GM11168 (cell line): Measurements from ENCODE around the gene SCUBE3.

Experiments
- in situ Hi-C: fragments of 300-500 bp; cut with MboI; formaldehyde crosslinking; loops from one replicate; pipeline ENCODE4 v1.12.0; 2022; ENCODE audit warnings: low sequenced_read_pairs; ENCODE audit not compliant: unreplicated experiment

The SCUBE3 gene

GRCh38 chr6:35206346-35206745 is 7.4 kb upstream of the SCUBE3 start:
- in situ Hi-C loops = loop anchor here (10.0 to 25.0 kb wide), 2 partner anchors 52 to 219 kb away; no protein-coding TSS in a partner anchor

GRCh38 chr6:35208419-35208818 is 5.3 kb upstream of the SCUBE3 start:
- in situ Hi-C loops = loop anchor here (10.0 to 25.0 kb wide), 2 partner anchors 54 to 221 kb away; no protein-coding TSS in a partner anchor

DNA sequence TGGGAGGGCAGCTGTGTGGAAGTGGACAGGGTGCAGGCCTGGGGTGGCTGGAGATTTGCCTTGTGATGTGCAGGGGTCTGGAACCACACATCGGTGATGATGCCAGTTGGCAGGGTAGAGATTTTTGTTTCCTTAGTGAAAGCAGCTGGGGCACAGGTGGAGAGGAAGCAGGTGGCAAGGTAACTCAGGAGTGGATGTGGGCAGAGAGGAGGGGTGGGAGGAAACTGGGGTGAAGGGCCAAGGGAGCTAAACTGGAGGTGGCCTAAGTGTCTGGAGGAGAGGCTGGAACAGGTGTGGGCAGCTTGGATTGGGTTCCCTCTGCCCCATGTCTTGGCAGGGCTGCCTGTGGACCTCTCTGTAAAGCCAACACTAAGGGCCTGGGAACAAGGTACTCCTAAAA is 4.7 kb upstream of the SCUBE3 start:
- in situ Hi-C loops = loop anchor here (10.0 to 25.0 kb wide), 2 partner anchors 54 to 222 kb away; no protein-coding TSS in a partner anchor

DNA sequence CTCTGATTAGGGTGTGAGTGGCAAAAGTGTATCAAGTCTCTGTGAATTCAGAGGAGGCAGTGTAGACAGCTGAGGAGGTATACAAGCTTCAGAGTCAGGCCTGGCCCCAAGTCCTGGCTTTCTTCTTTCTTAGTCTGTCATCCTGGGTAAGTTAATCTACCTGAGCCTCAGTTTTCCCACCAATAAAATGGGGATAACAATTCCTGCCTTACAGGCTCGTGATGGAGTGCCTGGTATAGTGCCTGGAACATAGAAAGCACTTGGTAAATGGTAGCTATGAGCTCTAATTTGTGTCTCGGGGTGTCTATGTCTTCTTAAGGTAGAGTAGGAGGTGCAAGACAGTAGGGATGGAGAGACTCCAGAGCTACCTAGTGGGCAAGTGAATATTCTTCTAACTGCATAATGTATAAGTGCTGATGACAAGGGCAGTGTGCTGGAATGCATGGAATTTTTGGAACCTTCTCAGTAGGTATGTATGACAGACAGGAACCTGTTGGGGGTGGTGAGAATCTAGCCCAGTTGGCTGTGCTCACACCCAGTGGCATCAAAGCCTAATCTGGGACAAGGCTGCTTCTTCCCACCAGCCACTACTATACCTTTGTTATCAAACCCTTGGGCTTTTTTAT is 4.0 kb upstream of the SCUBE3 start:
- in situ Hi-C loops = loop anchor here (10.0 to 25.0 kb wide), 2 partner anchors 55 to 222 kb away; no protein-coding TSS in a partner anchor

GRCh38 chr6:35213298-35213791 is 411 bp upstream of the SCUBE3 start:
- in situ Hi-C loops = loop anchor here (25.0 kb wide), 1 partner anchor 226 kb away; no protein-coding TSS in a partner anchor

GRCh38 chr6:35214869-35215664 is 1.3 kb downstream of the SCUBE3 start:
- in situ Hi-C loops = loop anchor here (25.0 kb wide), 1 partner anchor 228 kb away; no protein-coding TSS in a partner anchor

GRCh38 chr6:35215665-35216411 is 2.1 kb downstream of the SCUBE3 start:
- in situ Hi-C loops = loop anchor here (25.0 kb wide), 1 partner anchor 229 kb away; no protein-coding TSS in a partner anchor

GRCh38 chr6:35216412-35216732 is 2.6 kb downstream of the SCUBE3 start:
- in situ Hi-C loops = loop anchor here (25.0 kb wide), 1 partner anchor 229 kb away; no protein-coding TSS in a partner anchor

DNA sequence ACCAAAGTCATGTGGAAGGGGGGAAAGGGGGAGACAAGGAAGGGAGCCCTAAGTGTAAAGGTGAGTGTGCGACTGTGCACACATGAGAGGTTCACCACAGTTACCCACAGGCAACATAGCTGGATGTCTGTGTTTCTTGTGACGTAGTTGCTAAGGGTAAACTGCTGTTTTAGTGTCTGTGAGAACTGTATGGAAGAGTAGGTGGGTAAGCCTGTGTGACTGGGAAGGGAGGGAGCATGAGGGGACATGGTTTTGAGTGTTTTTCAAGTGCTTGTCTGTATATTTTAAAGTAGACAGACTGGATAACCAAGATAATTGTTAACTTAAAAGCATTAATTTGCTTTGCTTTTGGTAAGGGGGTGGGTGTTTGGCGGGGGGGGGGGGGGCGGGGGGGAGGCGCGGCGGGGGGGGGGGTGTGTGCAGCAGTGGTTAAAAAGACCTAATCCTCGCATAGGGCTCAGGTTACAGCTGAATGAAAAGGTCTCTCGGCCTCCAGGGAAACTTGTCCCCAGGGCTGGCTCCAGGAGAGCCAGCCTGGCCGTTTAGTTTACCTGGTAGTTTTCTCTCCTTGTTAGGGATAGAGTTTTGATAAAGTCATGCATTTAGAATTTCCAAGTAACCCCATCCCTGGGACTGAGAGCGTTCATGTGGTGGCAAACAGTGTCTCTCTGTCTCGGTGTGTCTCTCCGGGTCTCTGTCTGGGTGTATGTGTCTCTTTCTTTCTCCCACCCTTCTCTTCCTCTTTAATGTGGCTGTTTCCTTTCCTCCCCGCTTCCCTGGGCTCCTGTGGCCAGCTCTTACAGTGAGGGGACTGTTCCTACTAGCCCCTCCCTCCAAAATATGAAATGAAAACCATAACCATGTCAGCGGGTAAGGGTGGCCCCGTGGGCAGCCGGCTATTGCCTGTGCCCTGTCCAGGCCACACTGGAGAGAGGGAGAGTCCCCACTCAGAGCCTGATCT is 3.4 kb downstream of the SCUBE3 start:
- in situ Hi-C loops = loop anchor here (25.0 kb wide), 1 partner anchor 230 kb away; no protein-coding TSS in a partner anchor

DNA sequence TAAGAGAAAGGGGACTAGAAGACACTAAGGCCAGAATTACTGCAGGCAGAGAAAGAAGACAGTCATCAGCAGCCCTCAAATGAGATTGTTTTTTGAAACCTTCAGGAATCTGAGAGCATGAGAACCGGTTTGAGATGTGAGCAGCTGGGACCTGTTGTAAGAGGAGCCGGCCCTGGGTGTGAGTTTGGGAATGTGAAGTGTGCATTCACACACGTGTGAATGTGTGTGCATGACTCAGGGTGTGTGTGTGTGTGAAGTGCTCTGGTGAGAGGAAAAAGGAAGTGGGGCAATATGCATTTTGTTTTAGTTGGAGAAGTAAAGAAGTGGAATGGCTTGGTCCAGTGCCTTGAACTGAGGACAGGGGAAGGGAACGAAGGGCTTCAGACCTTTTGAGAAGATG is 4.3 kb downstream of the SCUBE3 start:
- in situ Hi-C loops = loop anchor here (25.0 kb wide), 1 partner anchor 231 kb away; no protein-coding TSS in a partner anchor

- in situ Hi-C loops = loop anchor here (25.0 kb wide), 1 partner anchor 231 kb away; no protein-coding TSS in a partner anchor
These were observed 4.7 kb downstream of the SCUBE3 start for GRCh38 chr6:35218456-35218855.

- in situ Hi-C loops = loop anchor here (25.0 kb wide), 1 partner anchor 233 kb away; no protein-coding TSS in a partner anchor
These were observed 6.0 kb downstream of the SCUBE3 start for GRCh38 chr6:35219683-35220326.

- in situ Hi-C loops = loop anchor here (25.0 kb wide), 1 partner anchor 233 kb away; no protein-coding TSS in a partner anchor
These were observed 7.0 kb downstream of the SCUBE3 start for GRCh38 chr6:35220711-35221110.

DNA sequence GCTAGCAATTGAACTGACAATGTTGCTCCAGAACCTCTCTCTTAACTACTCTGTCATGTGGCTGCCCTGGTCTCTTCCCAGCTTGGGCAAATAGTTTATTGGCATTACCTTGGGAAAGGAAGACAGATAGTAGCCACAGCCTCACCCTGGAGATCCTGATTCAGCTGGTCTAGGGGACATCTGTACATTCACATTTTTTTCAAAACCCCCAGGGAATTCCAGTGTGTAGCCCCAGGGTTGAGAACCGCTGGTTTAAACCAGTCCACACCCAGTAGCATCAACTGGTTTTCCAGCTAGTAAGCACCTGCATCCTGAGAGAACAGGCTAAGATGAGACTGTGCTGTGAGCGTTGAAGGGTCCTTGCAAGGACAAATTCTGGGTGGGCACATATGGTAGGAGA is 9.6 kb downstream of the SCUBE3 start:
- in situ Hi-C loops = loop anchor here (25.0 kb wide), 1 partner anchor 236 kb away; no protein-coding TSS in a partner anchor

- in situ Hi-C loops = loop anchor here (25.0 kb wide), 1 partner anchor 237 kb away; no protein-coding TSS in a partner anchor
These were observed 11.0 kb downstream of the SCUBE3 start for GRCh38 chr6:35224720-35225119.

GRCh38 chr6:35228481-35228880 is 14.7 kb downstream of the SCUBE3 start:
- in situ Hi-C loops = no loop called here

DNA sequence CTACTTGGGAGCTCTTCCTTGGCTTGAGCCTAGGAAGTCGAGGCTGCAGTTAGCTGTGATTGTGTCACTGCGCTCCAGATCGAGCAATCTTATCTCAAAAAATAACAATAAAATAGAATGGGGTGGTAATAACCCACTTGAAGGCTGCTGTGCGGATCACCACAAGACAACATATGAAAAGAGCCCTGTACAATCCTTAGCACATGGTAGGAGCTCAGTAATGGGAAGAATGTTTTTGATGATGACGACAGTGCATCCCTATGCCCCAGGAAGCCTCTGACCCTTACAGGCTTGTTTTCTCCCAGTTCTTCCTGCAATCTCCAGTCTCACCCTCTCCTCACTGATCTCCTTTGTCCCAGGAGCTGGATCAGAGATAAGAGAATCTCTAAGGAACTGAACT is 15.5 kb downstream of the SCUBE3 start:
- in situ Hi-C loops = no loop called here

- in situ Hi-C loops = no loop called here
These were observed 16.7 kb downstream of the SCUBE3 start for GRCh38 chr6:35230498-35230897.
